ENCODE data around the gene MAD1L1.

The MAD1L1 gene

DNA sequence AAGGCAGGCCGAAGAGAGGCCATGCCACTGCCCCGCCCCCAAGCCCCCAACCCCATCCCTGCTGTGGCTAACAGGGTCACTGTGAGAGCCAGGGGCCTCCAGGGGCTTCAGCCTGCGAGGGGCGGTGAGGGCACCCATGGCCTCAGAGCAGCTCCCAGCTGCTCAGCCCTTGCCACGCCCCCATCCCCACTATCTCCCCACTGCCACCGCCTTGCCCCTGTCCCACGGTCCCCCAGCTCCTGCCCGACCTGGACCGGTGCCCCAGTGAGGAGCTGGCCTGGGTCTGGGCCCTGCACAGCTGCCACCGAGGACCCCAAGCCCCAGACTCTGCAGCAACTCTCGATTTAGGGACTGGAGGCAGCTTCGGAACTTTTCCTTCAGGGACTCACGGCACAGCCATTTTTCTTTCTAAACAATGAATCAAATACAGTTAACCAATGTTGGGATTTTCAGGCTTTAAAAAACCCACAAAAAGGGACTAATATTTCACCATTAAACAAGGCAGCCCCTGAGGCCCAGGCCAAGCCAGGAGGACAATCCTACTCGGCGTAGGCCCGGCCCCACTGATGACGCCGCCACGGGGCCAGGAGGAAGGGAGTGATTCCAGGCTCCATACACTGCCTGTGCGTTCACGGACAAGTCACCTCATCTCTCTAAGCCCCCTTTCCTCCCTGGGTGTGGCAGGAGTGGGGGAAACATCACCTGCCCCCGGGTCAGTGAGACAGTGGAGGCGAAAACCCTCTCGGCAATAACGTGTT is 325.6 kb downstream of the MAD1L1 start:
- DNase-seq = no peak

GRCh38 chr7:1906087-1906830 is 326.5 kb downstream of the MAD1L1 start:
- no peak for DNase-seq

GRCh38 chr7:1902231-1902855 is 330.4 kb downstream of the MAD1L1 start:
- no peak for DNase-seq

- DNase-seq = no peak
These were observed 331.1 kb downstream of the MAD1L1 start for GRCh38 chr7:1901431-1902210.

DNA sequence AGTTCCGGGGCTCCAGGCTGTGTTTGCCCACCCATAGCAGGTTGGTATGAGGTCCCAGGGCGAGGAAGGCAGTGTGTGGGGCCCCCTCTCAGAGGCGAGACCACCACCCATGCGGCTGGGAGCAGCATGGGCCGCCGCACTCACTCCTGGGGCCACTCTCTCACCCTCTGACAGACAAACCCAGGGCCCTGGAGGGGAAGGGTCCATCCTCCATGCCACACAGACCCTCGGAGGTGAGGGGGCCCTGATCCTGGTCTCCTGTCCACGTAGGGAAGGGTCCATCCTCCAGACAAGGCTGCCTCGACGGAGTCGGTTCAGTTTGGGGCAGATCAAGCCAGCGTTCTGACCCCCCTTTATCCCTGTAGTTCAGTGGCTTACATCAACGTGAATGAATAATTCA is 331.9 kb downstream of the MAD1L1 start:
- DNase-seq = no peak

- DNase-seq = no peak
These were observed 332.6 kb downstream of the MAD1L1 start for GRCh38 chr7:1899951-1900762.

DNA sequence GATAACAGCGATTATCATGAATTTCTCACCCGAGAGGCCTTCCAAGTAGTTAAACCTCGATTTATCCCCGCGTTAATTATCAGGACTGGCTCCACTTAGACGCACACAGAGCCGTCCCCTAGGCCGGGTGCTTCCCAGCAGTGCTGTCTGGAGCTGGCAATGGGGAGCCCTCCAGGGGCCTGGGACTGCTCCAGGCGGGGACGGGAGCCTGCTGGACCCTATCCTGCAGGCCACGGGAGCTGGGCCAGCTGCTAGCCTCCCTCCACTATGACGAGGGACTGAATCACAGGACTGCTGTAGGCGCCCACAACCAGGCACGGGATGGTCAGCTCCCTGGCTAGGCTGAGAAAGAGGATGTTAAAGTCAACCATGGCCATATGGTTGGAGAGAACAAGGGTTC is 333.5 kb downstream of the MAD1L1 start:
- DNase-seq = peak in 8 of 14 donors; percentile 28 to 79 (median 48)

DNA sequence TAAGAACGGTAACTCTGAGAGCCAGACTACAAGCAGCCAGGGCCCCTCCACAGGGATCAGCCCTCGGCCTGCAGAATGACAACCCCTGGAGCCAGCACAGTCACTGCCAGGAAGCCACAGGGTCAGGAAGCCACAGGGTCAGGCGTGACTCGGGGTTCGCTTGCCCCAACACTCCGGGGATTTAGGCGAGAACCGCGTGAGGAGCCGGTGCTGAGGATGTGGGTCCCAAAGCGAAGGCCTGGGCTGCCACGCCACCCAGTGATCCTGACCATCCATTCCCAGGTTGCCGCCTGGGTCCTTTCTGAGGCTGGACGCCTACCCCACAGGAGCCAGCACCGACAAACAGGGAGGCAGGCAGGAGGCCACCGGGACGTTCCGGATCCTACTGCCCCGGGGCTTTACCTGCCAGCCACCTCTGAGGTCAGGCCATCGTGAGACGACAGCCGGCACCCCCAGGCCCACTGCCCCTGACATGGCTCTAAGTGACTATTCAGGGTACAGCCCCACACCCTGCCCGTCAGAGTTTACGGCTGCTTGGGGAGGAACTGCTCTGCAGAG is 334.0 kb downstream of the MAD1L1 start:
- DNase-seq = no peak

GRCh38 chr7:1897861-1898627 is 334.7 kb downstream of the MAD1L1 start:
- DNase-seq = no peak

- no peak for DNase-seq
These were observed 335.5 kb downstream of the MAD1L1 start for GRCh38 chr7:1897076-1897860.

DNA sequence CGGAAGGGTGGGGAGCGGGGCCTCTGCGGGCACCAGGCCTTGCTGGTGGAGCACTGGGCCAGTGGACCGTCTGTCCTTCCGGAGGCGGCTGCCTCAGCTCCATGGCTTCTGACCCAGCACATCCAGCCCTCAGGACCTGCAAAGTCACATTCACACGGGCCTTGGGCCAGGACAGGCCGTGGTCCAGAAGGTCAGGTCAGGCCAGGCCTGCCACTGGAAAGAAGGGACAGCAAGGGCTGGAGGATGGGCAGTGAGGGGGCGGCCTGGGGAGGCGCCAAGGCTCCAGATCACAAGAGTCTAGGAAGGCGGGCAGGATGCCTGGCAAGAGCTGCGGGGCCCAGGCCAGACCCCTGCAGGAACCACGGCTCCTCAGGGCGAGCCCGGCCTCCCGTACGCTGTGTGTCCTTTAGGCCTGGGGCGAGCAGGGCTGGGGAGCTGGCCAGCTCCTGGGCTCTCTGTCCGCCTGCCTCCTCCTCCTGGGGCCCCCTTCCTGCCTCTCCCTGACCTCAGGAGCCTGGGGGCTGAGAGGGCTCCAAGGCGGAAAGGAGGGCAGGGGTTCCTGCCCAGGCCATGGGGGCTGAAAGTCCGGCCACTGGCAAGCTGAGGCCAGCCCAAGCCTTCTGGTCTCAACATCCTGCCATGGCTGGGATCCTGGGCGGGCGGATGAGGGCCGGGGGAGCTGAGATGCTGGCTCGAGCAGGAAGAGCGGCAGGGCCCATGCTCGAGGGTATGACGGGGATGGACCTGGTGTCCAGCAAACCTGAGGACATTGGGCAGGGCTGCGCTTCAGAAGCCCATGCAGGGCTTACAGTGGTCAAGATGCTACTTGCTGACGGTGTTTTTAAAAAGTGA is 336.9 kb downstream of the MAD1L1 start:
- DNase-seq = peak in 3 of 14 donors; percentile 10 to 62 (median 53)

- DNase-seq = no peak
These were observed 337.7 kb downstream of the MAD1L1 start for GRCh38 chr7:1894906-1895663.

- no peak for DNase-seq
These were observed 338.3 kb downstream of the MAD1L1 start for GRCh38 chr7:1894313-1894900.

DNA sequence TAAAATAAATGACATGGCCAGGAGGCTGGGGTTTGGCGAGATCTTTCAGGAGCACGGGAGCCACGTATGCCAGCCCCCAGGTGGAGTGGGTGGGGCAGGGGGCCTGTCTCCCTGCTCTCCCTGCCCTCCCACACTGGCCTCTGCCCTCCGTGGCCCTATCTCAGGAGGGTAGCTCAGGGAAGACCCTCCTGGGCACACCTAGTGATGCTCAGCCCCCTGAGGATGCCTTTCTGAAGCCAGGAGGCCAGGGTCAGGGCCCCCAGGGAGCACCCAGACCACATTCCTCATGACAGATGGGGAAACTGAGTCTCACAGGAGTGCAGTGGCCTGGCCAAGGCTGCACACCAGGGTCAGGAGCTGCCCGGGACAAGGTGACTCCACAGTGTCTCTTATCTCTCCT is 339.3 kb downstream of the MAD1L1 start:
- no peak for DNase-seq

- no peak for DNase-seq
These were observed 339.7 kb downstream of the MAD1L1 start for GRCh38 chr7:1893036-1893435.

DNA sequence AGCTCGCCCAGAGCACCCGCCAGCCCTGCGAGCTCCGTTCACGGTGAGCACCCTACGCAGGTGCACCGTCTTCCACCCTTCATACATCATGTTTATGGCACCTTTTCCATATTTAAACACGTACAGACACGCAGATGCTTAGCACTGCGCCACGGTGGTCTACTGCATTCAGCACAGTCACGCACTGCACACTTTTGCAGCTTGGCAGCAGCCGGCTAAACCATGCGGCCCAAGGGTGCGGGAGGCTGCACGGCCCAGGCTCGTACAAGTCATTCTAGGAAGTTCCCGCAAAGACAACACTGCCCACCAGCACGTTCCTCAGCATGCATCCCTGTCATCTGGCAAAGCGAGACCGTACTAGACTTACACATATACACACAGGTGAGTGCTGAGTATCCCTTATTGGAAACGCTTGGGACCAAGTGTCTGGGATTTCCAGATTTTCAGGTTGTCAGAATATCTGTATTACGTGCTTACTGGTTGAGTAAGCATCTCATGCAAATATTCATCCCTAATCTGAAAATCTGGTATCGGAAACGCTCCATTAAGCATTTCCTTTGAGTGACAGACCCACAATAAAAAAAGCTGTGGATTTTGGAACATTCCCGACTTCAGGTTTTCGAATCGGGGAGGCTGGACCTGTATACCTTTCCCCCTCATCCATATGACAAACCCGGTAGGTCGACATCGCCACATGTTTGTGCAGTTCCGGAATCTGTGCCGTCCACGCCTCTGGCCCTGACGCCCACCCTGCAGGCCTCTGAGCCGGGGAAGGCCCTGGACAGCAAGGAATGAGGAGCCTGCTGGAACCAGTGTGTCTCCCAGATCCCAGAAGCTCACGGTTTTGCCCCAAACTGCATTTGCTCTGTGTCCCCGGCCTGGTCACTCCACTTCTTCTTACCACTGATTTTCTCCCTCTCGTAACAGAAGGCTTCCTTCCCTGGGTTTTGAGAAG is 340.5 kb downstream of the MAD1L1 start:
- no peak for DNase-seq

Data from C1 segment of cervical spinal cord (tissue), 14 donors.